Fibroblast of villous mesenchyme (primary cell): Measurements from ENCODE around the gene CLCN5. TPM values are rescaled to one million over a fixed set of nuclear protein-coding genes. Genes with fewer than 3 reads are reported as not detected.

Experiments used
- DNase-seq: peaks from one replicate; pipeline ENCODE4 v3.0.0-alpha.2; 2010; ENCODE audit warnings: low read depth
- H3K4me3 ChIP-seq: 2 replicates; pipeline ENCODE4 v1.5.1; 2011; ENCODE audit warnings: low read depth, mild to moderate bottlenecking, low read length
- CTCF ChIP-seq: IDR thresholded peaks from 2 replicates; pipeline ENCODE4 v1.5.1; 2012; ENCODE audit warnings: low read depth, mild to moderate bottlenecking, low read length; ENCODE audit not compliant: insufficient read depth
- total RNA-seq: library from RNA; depleted of rRNA; stranded (reverse); fragments of >200 nt; gene quantifications from 2 replicates; pipeline ENCODE4 v1.2.3, GENCODE V29; 2012

CLCN5 gene
- total RNA-seq, 1 donor = 12.5 TPM

- DNase-seq = no peak
- no peak for TF ChIP-seq CTCF
- no peak overlapping the region for H3K4me3 ChIP-seq
Measured at GRCh38 chrX:49880668-49881067, 41.7 kb upstream of the CLCN5 start.

GRCh38 chrX:49884290-49884862 is 38.0 kb upstream of the CLCN5 start:
- peak; percentile 76 for TF ChIP-seq CTCF
- no peak overlapping the region for H3K4me3 ChIP-seq
- DNase-seq = peak; percentile 33

- no peak for DNase-seq
- no peak overlapping the region for H3K4me3 ChIP-seq
- no peak for TF ChIP-seq CTCF
Measured at GRCh38 chrX:49892542-49892941, 29.9 kb upstream of the CLCN5 start.

GRCh38 chrX:49896951-49897350 is 25.4 kb upstream of the CLCN5 start:
- H3K4me3 ChIP-seq = no peak overlapping the region
- no peak for TF ChIP-seq CTCF
- no peak for DNase-seq

- no peak overlapping the region for H3K4me3 ChIP-seq
- no peak for TF ChIP-seq CTCF
- no peak for DNase-seq
Measured at GRCh38 chrX:49901048-49901447, 21.3 kb upstream of the CLCN5 start.

- no peak overlapping the region for H3K4me3 ChIP-seq
- no peak for DNase-seq
- TF ChIP-seq CTCF = no peak
Measured at GRCh38 chrX:49910344-49910743, 12.1 kb upstream of the CLCN5 start.

GRCh38 chrX:49912086-49912485 is 10.3 kb upstream of the CLCN5 start:
- no peak for DNase-seq
- no peak for TF ChIP-seq CTCF
- H3K4me3 ChIP-seq = no peak overlapping the region
